ENCODE data around the gene SLC12A9. TPM values are rescaled to one million over a fixed set of nuclear protein-coding genes. Genes with fewer than 3 reads are reported as not detected.

Gene SLC12A9
- total and polyA plus RNA-seq, 2 of the 8 experiments (the other 6 are each of a cell fraction or from before 2014, with no cell fraction given) = 31.4 to 40.1 TPM

GRCh38 chr7:100888988-100889750 lies 36.7 kb downstream of the SLC12A9 start, which contains the start of gene UFSP1 (continued):
- peak; percentile 42 for TF ChIP-seq KDM4A (IDR thresholded peaks at IDR 0.05; ENCODE audit: low read depth, low read length, severe bottlenecking)
- TF ChIP-seq ZNF274 (IDR thresholded peaks at IDR 0.05; ENCODE audit: borderline replicate concordance, extremely low read depth, low read length) = no peak
- peak; percentile 16 for TF ChIP-seq TAF7 (optimal IDR thresholded peaks at IDR 0.05; ENCODE audit: borderline replicate concordance, low read depth, low read length)
- no peak for TF ChIP-seq GTF2F1 (IDR thresholded peaks at IDR 0.05; ENCODE audit: borderline replicate concordance, low read depth, low read length)
- no peak for TF ChIP-seq SP1 (IDR thresholded peaks at IDR 0.05; ENCODE audit: low read depth, low read length)
- TF ChIP-seq, protein P1, sequence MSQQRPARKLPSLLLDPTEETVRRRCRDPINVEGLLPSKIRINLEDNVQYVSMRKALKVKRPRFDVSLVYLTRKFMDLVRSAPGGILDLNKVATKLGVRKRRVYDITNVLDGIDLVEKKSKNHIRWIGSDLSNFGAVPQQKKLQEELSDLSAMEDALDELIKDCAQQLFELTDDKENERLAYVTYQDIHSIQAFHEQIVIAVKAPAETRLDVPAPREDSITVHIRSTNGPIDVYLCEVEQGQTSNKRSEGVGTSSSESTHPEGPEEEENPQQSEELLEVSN (IDR thresholded peaks at IDR 0.05) = peak; percentile 61
- TF ChIP-seq YY1 (IDR thresholded peaks at IDR 0.05; ENCODE audit: low read depth, low read length) = no peak
- TF ChIP-seq POLR2AphosphoS5 (IDR thresholded peaks at IDR 0.05; ENCODE audit: low read depth, low read length) = 0 out of 2 replicates have a peak, but pooled peaks have one; percentile 85
- no peak; a peak in 1 of 4 replicates for TF ChIP-seq RAD21 (IDR thresholded peaks at IDR 0.05 in 1 of 2, conservative IDR thresholded peaks at IDR 0.05 in 1 of 2; ENCODE audit: low read depth in 2 of 2, low read length in 2 of 2)
- peak; percentile 61; the same call in 1 of the 2 replicates for TF ChIP-seq TAF1 (IDR thresholded peaks at IDR 0.05; ENCODE audit: low read depth, low read length)
- TF ChIP-seq PHF8 (conservative IDR thresholded peaks at IDR 0.05; ENCODE audit: low read depth, low read length) = peak; percentile 85
